Fibroblast of lung (primary cell): ENCODE measurements around the gene CHST9. TPM values are rescaled to one million over a fixed set of nuclear protein-coding genes. Genes with fewer than 3 reads are reported as not detected.

ENCODE experiments used
- DNase-seq, 2 donors: peaks; one replicate each; pipeline versions ENCODE4 v3.0.0 to v3.0.0-alpha.2; 2010; ENCODE audit warnings: low read depth in 2 of 2
- H2AFZ ChIP-seq: 2 replicates; pipeline ENCODE4 v1.5.1; 2012; ENCODE audit warnings: low read length, control low read depth, inconsistent platforms
- H3K27ac ChIP-seq: 2 replicates; pipeline ENCODE4 v1.5.1; 2011; ENCODE audit warnings: low read length, control low read depth; ENCODE audit not compliant: insufficient read depth
- H3K27me3 ChIP-seq: 2 replicates; pipeline ENCODE4 v1.5.1; 2011; ENCODE audit warnings: mild to moderate bottlenecking, low read length; ENCODE audit not compliant: control insufficient read depth, insufficient read depth
- H3K36me3 ChIP-seq: 2 replicates; pipeline ENCODE4 v1.5.1; 2011; ENCODE audit warnings: low read length; ENCODE audit not compliant: control insufficient read depth, insufficient read depth
- H3K4me1 ChIP-seq: 2 replicates; pipeline ENCODE4 v1.5.1; 2011; ENCODE audit warnings: low read length; ENCODE audit not compliant: control insufficient read depth, insufficient read depth; ENCODE audit errors: extremely low read depth
- H3K4me2 ChIP-seq: 2 replicates; pipeline ENCODE4 v1.5.1; 2011; ENCODE audit warnings: low read length, control low read depth; ENCODE audit not compliant: insufficient read depth; ENCODE audit errors: extremely low read depth
- H3K4me3 ChIP-seq, 4 experiments: fragments of 200-600 bp in 1 of 4; sonication (generic) in 1 of 4; replicated peaks in 1 of 4; 2 replicates each; pipeline ENCODE4 v1.5.1; 2011 to 2016; ENCODE audit warnings: low read length in 4 of 4, low read depth in 3 of 4, mild to moderate bottlenecking in 3 of 4, control low read depth in 2 of 4, inconsistent platforms in 1 of 4, mixed read lengths in 1 of 4; ENCODE audit not compliant: insufficient read depth in 1 of 4; ENCODE audit errors: control extremely low read depth in 1 of 4
- H3K79me2 ChIP-seq: 2 replicates; pipeline ENCODE4 v1.5.1; 2012; ENCODE audit warnings: mild to moderate bottlenecking, low read length, inconsistent platforms; ENCODE audit not compliant: control insufficient read depth, insufficient read depth
- H3K9ac ChIP-seq: 2 replicates; pipeline ENCODE4 v1.5.1; 2011; ENCODE audit warnings: mild to moderate bottlenecking, low read length, control low read depth; ENCODE audit not compliant: insufficient read depth
- H3K9me3 ChIP-seq: 2 replicates; pipeline ENCODE4 v1.5.1; 2012; ENCODE audit warnings: low read depth, low read length; ENCODE audit not compliant: control insufficient read depth, insufficient read depth
- H4K20me1 ChIP-seq: 2 replicates; pipeline ENCODE4 v1.5.1; 2011; ENCODE audit warnings: low read length; ENCODE audit not compliant: control insufficient read depth, insufficient read depth; ENCODE audit errors: extremely low read depth
- CTCF ChIP-seq, 2 donors: IDR thresholded peaks in 1 of 2; conservative IDR thresholded peaks in 1 of 2; 1 replicate in 1 of 2; 2 replicates in 1 of 2; pipeline ENCODE4 v1.5.1; 2011 to 2012; ENCODE audit warnings: low read length in 2 of 2, control low read depth in 1 of 2, inconsistent platforms in 1 of 2, low read depth in 1 of 2, mild to moderate bottlenecking in 1 of 2
- EZH2 ChIP-seq: IDR thresholded peaks from 2 replicates; pipeline ENCODE4 v1.5.1; 2012; ENCODE audit warnings: low read length, control low read depth, mild to moderate bottlenecking; ENCODE audit errors: missing control alignments
- polyA plus RNA-seq, 2 donors: library from polyadenylated mRNA; depleted of rRNA in 1 of 2; stranded (reverse) in 1 of 2; unstranded in 1 of 2; fragments of >200 nt; gene quantifications; 2 replicates each; pipeline ENCODE4 v1.2.1, GENCODE V29; 2011 to 2012; ENCODE audit warnings: missing spikeins in 1 of 2
- total RNA-seq: library from RNA; depleted of rRNA; stranded (reverse); fragments of >200 nt; gene quantifications from 2 replicates; pipeline ENCODE4 v1.2.1, GENCODE V29; 2014

CHST9 gene
- total and polyA plus RNA-seq, 2 donors (not counting 1 experiment from before 2014, with no cell fraction given): not detected

DNA sequence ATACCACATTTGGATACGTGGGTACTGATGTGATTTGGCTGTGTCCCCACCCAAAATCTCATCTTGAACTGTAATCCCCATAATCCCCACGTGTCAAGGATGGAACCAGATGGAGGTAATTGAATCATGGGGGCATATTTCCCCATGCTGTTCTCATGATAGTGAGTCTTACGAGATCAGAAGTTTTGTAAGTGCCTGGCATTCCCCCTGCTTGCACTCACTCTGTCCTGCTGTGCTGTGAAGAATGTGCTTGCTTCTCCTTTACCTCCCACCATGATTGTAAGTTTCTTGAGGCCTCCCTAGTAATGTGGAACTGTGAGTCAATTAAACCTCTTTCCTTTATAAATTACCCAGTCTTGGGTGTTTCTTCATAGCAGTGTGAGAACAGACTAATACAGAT is 70.3 kb downstream of the CHST9 start:
- Histone ChIP-seq H3K27ac (no peak overlapping the region), H3K9me3 (no peaks in the 10 kb centered on the region), H3K9ac (no peak overlapping the region), H3K27me3 (no peaks in the 10 kb centered on the region), H3K4me1 (no peaks in the 10 kb centered on the region), H3K79me2 (no peaks in the 10 kb centered on the region), H4K20me1 (no peaks in the 10 kb centered on the region), H3K4me2 (no peak overlapping the region), H3K36me3 (no peaks in the 10 kb centered on the region), H2AFZ (no peak overlapping the region), H3K4me3 (no peak overlapping the region)
- no peak for DNase-seq
- TF ChIP-seq EZH2 (no peak), CTCF (conservative IDR thresholded peaks at IDR 0.05 in 1 of 2, IDR thresholded peaks at IDR 0.05 in 1 of 2; ENCODE audit: low read depth in 1 of 2, low read length in 2 of 2) (no peak)

DNA sequence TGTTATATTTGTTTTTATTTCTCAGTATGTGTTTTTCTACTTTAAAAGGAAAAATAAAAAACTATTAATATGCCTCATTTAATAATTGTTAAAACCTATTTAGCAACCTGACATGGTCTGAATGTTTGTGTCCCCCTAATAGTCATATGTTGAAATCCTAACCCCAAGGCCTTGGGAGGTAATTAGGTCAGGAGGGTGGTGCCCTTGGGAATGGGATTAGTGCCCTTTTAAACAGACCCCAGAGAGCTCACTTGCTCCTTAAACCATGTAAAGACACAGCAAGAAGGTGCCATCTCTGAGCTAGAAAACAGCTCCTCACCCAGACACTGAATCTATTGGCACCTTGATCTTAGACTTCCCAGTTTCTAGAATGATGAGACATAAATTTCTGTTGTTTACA is 71.8 kb downstream of the CHST9 start:
- Histone ChIP-seq H3K27ac (no peak overlapping the region), H3K4me2 (no peak overlapping the region), H3K36me3 (no peaks in the 10 kb centered on the region), H2AFZ (no peak overlapping the region), H3K9ac (no peak overlapping the region), H3K9me3 (no peaks in the 10 kb centered on the region), H3K4me1 (no peaks in the 10 kb centered on the region), H3K4me3 (no peak overlapping the region), H4K20me1 (no peaks in the 10 kb centered on the region), H3K27me3 (no peaks in the 10 kb centered on the region), H3K79me2 (no peaks in the 10 kb centered on the region)
- TF ChIP-seq EZH2 (no peak), CTCF (conservative IDR thresholded peaks at IDR 0.05 in 1 of 2, IDR thresholded peaks at IDR 0.05 in 1 of 2; ENCODE audit: low read depth in 1 of 2, low read length in 2 of 2) (no peak)
- no peak for DNase-seq

DNA sequence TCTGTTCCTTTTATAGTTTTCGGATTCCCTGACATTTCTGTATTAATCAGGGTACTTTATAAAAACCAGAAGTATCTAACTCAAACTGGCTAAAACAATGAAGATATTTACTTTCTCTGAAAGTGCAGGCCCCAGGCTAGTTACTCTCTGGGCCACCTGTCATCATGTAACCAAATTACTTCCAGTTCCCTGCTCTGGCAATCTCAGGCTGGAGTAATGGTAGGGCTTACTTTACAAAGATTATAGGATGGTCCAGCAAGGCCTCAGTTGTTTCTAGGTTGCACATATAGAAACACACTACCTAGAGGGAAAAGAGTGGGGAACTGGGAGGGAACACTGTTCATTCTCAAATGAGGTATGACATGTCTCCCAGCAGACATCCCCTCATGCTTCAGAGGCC is 74.8 kb downstream of the CHST9 start:
- Histone ChIP-seq H3K9me3 (no peaks in the 10 kb centered on the region), H3K36me3 (no peaks in the 10 kb centered on the region), H3K9ac (no peak overlapping the region), H4K20me1 (no peaks in the 10 kb centered on the region), H2AFZ (no peak overlapping the region), H3K4me3 (no peak overlapping the region), H3K4me2 (no peak overlapping the region), H3K79me2 (no peaks in the 10 kb centered on the region), H3K27me3 (no peaks in the 10 kb centered on the region), H3K27ac (no peak overlapping the region), H3K4me1 (no peaks in the 10 kb centered on the region)
- TF ChIP-seq EZH2: no peak
- TF ChIP-seq CTCF (conservative IDR thresholded peaks at IDR 0.05 in 1 of 2, IDR thresholded peaks at IDR 0.05 in 1 of 2; ENCODE audit: low read depth in 1 of 2, low read length in 2 of 2): no peak
- DNase-seq: no peak
